Stomach (tissue), 9 donors: ENCODE data around the gene SCTR. TPM values are rescaled to one million over a fixed set of nuclear protein-coding genes. Genes with fewer than 3 reads are reported as not detected.

Source experiments
- DNase-seq, 2 donors: peaks; one replicate each; pipeline versions ENCODE4 v3.0.0 to v3.0.0-alpha.2; 2013 to 2019
- H3K27ac ChIP-seq, 5 donors: fragments of 200-600 bp in 4 of 5; sonication (generic) in 4 of 5; one replicate each; pipeline ENCODE4 v1.5.1; 2013 to 2019; ENCODE audit warnings: mild to moderate bottlenecking in 1 of 5, moderate library complexity in 1 of 5
- H3K27me3 ChIP-seq, 3 donors: fragments of 200-600 bp; sonication (generic); one replicate each; pipeline ENCODE4 v1.5.1; 2017 to 2019; ENCODE audit warnings: mixed run types in 1 of 3
- H3K36me3 ChIP-seq, 4 donors: fragments of 200-600 bp; sonication (generic); 1 replicate in 3 of 4; 2 replicates in 1 of 4; pipeline ENCODE4 v1.5.1; 2016 to 2019
- H3K4me1 ChIP-seq, 4 donors: fragments of 200-600 bp; sonication (generic); one replicate each; pipeline ENCODE4 v1.5.1; 2016 to 2019
- H3K4me3 ChIP-seq, 4 donors: fragments of 200-600 bp; sonication (generic) in 3 of 4; one replicate each; pipeline ENCODE4 v1.5.1; 2016 to 2019; ENCODE audit warnings: mild to moderate bottlenecking in 1 of 4
- H3K9me3 ChIP-seq, 4 donors: fragments of 200-600 bp; sonication (generic); one replicate each; pipeline ENCODE4 v1.5.1; 2016 to 2019
- EP300 ChIP-seq: sonication (generic); formaldehyde crosslinking; IDR thresholded peaks from one replicate; pipeline ENCODE4 v1.6.1; 2017; ENCODE audit warnings: antibody characterized with exemption
- POLR2A ChIP-seq, 4 donors: fragments of 450-650 bp; IDR thresholded peaks; one replicate each; pipeline ENCODE4 v1.6.1; 2016; ENCODE audit warnings: antibody characterized with exemption in 4 of 4, control low read depth in 2 of 4, mild to moderate bottlenecking in 1 of 4, moderate library complexity in 1 of 4
- POLR2AphosphoS5 ChIP-seq, 3 donors: sonication (generic); formaldehyde crosslinking; IDR thresholded peaks; one replicate each; pipeline ENCODE4 v1.6.1; 2016; ENCODE audit warnings: antibody characterized with exemption in 3 of 3
- WGBS, 5 donors: extraction: QIAGEN DNeasy Blood & Tissue Kit in 3 of 5; methylation state at CpG; one replicate each; pipeline versions ENCODE4 v1.1.5 to v1.1.7; 2013 to 2018; 5-methylcytosine and 5-hydroxymethylcytosine counted together
- intact Hi-C: fragments of 100-400 bp; cut with DNase I; formaldehyde crosslinking; loops from one replicate; pipeline ENCODE4 v1.15.1; 2023; ENCODE audit warnings: low total_unique reads
- polyA plus RNA-seq, 3 donors: library from polyadenylated mRNA; stranded (reverse); fragments of 200-250 nt; gene quantifications; one replicate each; pipeline ENCODE4 v1.2.3, GENCODE V29; 2013
- total RNA-seq, 5 donors: library from RNA; depleted of rRNA; stranded (reverse); fragments of >200 nt; gene quantifications; one replicate each; pipeline versions ENCODE4 v1.1.0 to v1.2.3, GENCODE V29; 2014 to 2016
- TF ChIP-seq, protein P1 (sequence below), 7 experiments: fragments of 450-650 bp in 4 of 7; fragments of 200-600 bp in 3 of 7; sonication (generic) in 3 of 7; IDR thresholded peaks; one replicate each; pipeline ENCODE4 v1.5.1; 2016 to 2019; ENCODE audit warnings: antibody characterized with exemption in 7 of 7, control low read depth in 2 of 7, mild to moderate bottlenecking in 1 of 7
- donor health status: healthy with polysubstance abuse.
- donor health status: Bipolar disorder and iron deficiency.
- donor health status: healthy.

The SCTR gene
- total and polyA plus RNA-seq, 8 donors: 0.18 to 8.6 (median 4.1) TPM; not detected in 2

DNA sequence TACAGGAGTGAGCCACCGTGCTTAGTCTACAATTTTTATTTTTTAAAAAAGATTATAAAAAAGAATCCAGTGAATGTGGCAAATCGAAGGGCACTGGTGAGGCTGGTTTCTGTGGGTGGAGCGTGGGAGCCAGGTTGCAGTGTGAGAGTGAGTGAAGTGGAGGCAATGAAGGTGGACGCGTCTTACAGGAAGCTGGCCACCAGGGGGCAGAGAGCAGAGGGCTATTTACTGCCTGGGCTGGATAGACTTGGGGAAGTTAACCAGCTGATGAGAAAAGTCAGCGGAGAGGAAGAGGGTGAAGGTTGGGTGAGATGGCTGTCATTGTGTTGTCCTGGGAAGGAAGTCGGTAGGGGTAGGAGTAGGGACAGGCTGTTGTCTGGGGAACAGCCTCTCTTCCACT lies 6.8 kb downstream of the SCTR start:
- Histone ChIP-seq H3K4me3 (no peak overlapping the region), H3K4me1 (peaks cover 0 to 18% (median 10%) of the 10 kb centered on the region in 4 donors), H3K27ac (no peak overlapping the region), H3K9me3 (no peaks in the 10 kb centered on the region), H3K36me3 (no peaks in the 10 kb centered on the region), H3K27me3 (peaks cover 0 to 8% (median 0%) of the 10 kb centered on the region in 3 donors)
- intact Hi-C loops: no loop called here
- TF ChIP-seq EP300: no peak
- TF ChIP-seq POLR2AphosphoS5 (IDR thresholded peaks at IDR 0.05): no peak
- TF ChIP-seq, protein P1, sequence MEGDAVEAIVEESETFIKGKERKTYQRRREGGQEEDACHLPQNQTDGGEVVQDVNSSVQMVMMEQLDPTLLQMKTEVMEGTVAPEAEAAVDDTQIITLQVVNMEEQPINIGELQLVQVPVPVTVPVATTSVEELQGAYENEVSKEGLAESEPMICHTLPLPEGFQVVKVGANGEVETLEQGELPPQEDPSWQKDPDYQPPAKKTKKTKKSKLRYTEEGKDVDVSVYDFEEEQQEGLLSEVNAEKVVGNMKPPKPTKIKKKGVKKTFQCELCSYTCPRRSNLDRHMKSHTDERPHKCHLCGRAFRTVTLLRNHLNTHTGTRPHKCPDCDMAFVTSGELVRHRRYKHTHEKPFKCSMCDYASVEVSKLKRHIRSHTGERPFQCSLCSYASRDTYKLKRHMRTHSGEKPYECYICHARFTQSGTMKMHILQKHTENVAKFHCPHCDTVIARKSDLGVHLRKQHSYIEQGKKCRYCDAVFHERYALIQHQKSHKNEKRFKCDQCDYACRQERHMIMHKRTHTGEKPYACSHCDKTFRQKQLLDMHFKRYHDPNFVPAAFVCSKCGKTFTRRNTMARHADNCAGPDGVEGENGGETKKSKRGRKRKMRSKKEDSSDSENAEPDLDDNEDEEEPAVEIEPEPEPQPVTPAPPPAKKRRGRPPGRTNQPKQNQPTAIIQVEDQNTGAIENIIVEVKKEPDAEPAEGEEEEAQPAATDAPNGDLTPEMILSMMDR (IDR thresholded peaks at IDR 0.05): peak in 5 of 7 experiments; percentile 48 to 87 (median 69)
- no peak for TF ChIP-seq POLR2A (IDR thresholded peaks at IDR 0.05)
- WGBS, 5 donors: 22 to 35% (median 25%) methylated on average over 7 of the region's 7 CpGs
- DNase-seq: peak; percentile 74 to 84

DNA sequence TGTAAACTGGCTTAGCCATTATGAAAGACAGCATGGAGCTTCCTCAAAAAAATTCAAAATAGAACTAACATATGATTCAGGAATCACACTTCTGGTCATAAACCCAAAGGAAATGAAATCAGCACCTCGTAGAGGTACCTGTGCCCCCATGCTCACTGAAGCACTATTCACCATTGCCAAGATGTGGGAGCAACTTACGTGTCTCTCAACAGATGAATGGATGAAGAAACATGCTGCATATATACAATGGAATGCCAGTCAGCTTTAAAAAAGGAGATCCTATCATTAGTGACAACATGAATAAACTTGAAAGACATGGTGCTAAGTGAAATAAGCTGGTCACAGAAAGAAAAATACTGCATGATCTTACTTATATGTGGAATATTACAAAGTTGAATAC lies 8.2 kb downstream of the SCTR start:
- DNase-seq: no peak
- WGBS, 5 donors: 85 to 90% (median 89%) methylated on average over 2 of the region's 2 CpGs
- Histone ChIP-seq H3K27ac (no peak overlapping the region), H3K9me3 (no peaks in the 10 kb centered on the region), H3K36me3 (no peaks in the 10 kb centered on the region), H3K27me3 (no peaks in the 10 kb centered on the region), H3K4me3 (no peak overlapping the region), H3K4me1 (peaks cover 0 to 6% (median 2%) of the 10 kb centered on the region in 4 donors)
- intact Hi-C loops: no loop called here
- no peak for TF ChIP-seq POLR2AphosphoS5 (IDR thresholded peaks at IDR 0.05)
- no peak for TF ChIP-seq EP300
- TF ChIP-seq, protein P1 (IDR thresholded peaks at IDR 0.05): no peak
- TF ChIP-seq POLR2A (IDR thresholded peaks at IDR 0.05): no peak

DNA sequence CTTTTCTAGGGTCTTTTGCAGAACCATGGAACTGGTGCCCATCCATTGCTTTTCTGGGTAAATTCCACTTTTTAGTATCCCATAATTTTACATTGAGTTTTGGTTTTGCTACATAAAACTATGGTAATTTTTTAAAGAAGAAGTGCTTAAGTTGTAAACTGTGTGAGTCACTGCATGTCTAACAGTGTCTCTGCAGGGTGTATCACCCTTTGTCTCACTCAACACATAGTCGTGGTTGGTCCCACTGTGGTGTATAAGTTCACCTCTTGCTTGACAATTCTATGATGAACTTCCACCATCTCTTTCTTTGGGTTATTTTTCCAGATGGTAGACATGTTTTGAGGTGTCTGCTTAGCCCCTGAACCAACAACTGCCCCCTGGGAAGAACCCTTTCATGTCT lies 10.5 kb downstream of the SCTR start:
- Histone ChIP-seq H3K4me1 (no peaks in the 10 kb centered on the region), H3K27me3 (no peaks in the 10 kb centered on the region), H3K27ac (no peak overlapping the region), H3K9me3 (no peaks in the 10 kb centered on the region), H3K36me3 (no peaks in the 10 kb centered on the region), H3K4me3 (no peak overlapping the region)
- no peak for DNase-seq
- 44 to 72% (median 45%) methylated on average over 1 of the region's 1 CpG for WGBS, 5 donors
- intact Hi-C loops: no loop called here
- no peak for TF ChIP-seq POLR2AphosphoS5 (IDR thresholded peaks at IDR 0.05)
- no peak for TF ChIP-seq EP300
- TF ChIP-seq POLR2A (IDR thresholded peaks at IDR 0.05): no peak
- TF ChIP-seq, protein P1 (IDR thresholded peaks at IDR 0.05): no peak

- Histone ChIP-seq H3K9me3 (no peaks in the 10 kb centered on the region), H3K36me3 (no peaks in the 10 kb centered on the region), H3K4me1 (no peaks in the 10 kb centered on the region), H3K27me3 (no peaks in the 10 kb centered on the region), H3K27ac (no peak overlapping the region), H3K4me3 (no peak overlapping the region)
- TF ChIP-seq POLR2AphosphoS5 (IDR thresholded peaks at IDR 0.05): no peak
- no peak for TF ChIP-seq EP300
- TF ChIP-seq POLR2A (IDR thresholded peaks at IDR 0.05): no peak
- TF ChIP-seq, protein P1 (IDR thresholded peaks at IDR 0.05): no peak
- intact Hi-C loops: no loop called here
- 92 to 94% (median 94%) methylated on average over 1 of the region's 1 CpG for WGBS, 5 donors
- DNase-seq: no peak
Measured at GRCh38 chr2:119512946-119513345, 11.3 kb downstream of the SCTR start.
